Hepatocyte (in vitro differentiated cells): ENCODE measurements around the gene ZNHIT1.

ENCODE experiments used
- CTCF ChIP-seq: fragments of 200-600 bp; sonication (generic); IDR thresholded peaks from 2 replicates; pipeline ENCODE4 v1.5.1; 2016; ENCODE audit warnings: antibody characterized with exemption, mild to moderate bottlenecking; ENCODE audit not compliant: poor library complexity
- EZH2 ChIP-seq: fragments of 200-600 bp; sonication (generic); IDR thresholded peaks from 2 replicates; pipeline ENCODE4 v1.6.1; 2016; ENCODE audit warnings: antibody characterized with exemption, mild to moderate bottlenecking, borderline replicate concordance

- TF ChIP-seq CTCF = no peak
- TF ChIP-seq EZH2 = no peak
Observed at GRCh38 chr7:101197991-101198390, 20.0 kb upstream of the ZNHIT1 start.
